ENCODE measurements around the gene DNAAF1.
A peak's percentile ranks its signal among the peaks of the same experiment; 100 is the strongest.

The DNAAF1 gene

DNA sequence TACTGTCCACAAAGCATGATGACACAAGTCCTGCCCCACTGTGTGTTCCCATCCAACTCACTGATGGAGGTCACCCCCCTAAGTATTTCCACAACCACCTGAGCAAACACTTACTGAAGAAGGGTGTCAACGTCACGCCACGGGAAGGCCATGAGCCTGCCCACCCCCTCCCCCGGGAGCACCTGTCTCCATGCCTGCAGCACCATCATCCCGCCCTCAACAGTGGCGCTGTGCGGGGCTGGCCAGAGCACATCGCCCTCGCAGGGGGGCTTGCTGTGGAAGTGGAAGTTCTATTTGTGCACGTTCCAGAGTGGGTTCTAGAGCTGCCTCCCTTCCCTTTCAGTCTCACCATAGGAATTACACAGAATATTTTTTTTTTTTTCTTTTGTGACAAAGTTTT, 24.1 kb upstream of the DNAAF1 start:
- no peak overlapping the region for H3K4me3 ChIP-seq (ENCODE audit: low read depth, low read length)

DNA sequence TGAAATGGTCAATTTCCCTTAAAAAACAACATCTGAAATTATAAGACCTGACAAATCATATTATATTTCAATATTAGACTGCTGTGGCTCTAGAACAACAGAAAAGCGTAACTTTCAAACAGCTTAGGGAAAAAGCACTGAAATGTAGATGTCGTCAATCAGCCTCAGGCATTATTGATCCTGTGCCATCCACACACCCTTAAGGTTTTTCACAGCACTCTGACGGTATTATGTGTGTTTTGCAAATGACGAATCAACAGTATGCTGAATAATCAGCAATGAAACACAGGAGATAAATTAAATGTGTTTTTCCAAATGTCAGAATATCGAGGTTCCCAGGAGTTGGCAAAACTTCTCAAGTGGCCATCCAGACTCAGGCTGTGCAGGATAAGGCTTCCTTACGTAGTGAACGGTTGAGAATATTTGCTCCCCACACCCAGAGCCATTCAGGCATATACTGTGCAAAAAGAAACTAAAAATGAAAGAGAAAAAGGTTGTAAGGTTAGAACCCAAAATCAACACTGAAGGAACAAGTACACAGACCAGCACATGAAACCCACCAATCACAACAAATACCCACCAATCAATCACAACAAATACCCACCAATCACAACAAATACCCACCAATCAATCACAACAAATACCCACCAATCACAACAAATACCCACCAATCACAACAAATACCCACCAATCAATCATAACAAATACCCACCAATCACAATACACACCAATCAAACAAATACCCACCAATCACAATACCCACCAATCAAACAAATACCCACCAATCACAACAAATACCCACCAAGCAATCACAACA, 20.6 kb upstream of the DNAAF1 start:
- no peak overlapping the region for H3K4me3 ChIP-seq (ENCODE audit: low read depth, low read length)

DNA sequence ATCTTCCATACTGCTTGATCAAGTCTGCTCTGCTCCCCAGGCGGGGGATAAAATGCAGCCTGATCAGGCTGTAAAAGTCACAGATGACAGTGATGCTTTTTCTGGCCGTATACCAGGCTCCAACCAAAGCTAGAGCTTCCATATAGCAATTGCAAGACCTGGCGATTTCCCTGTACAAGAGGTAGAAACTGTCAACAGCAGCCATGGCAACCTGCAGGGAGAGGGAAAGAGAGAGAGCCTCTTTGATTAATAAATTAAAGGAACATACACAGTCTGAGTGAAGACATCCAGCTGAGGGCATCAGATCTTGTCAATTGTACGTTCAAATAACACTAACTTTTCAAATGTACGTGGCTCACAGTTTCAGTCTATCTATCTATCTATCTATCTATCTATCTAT, 14.0 kb upstream of the DNAAF1 start:
- no peak overlapping the region for H3K4me3 ChIP-seq (ENCODE audit: low read depth, low read length)

DNA sequence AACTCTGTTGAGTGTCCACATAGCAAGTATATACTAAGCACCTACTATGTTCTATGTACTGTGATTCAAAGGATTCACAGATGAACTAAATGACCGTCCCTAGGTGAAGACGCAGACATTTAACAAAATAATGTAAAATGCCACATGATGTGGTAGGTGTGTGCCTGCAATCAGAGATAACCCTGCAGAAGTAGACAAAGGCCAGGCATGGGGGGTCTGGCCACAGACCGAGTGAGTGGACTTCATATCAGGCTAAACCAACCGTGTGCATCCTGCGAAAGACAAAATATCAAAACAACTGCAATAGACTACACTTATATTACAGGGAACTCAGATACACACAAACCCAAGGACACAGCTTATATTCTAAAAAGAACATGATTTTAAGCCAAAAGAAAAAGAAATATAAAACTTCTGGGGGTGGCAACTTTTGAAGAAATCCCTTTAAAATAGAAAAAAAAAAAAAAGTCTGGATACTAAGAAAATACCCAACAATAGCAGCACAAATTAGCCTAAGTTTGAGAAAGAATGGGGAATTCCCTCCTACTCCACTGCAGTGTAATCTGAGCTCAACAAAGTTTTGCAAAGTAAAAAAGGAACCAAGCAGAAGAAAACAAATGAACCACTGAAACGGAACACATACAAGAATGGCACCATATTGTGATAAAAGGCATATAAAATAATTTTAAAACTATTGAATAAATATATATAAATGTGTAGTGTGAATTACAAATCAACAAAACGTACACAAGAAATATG, 12.4 kb upstream of the DNAAF1 start:
- H3K4me3 ChIP-seq (ENCODE audit: low read depth, low read length): no peak overlapping the region

DNA sequence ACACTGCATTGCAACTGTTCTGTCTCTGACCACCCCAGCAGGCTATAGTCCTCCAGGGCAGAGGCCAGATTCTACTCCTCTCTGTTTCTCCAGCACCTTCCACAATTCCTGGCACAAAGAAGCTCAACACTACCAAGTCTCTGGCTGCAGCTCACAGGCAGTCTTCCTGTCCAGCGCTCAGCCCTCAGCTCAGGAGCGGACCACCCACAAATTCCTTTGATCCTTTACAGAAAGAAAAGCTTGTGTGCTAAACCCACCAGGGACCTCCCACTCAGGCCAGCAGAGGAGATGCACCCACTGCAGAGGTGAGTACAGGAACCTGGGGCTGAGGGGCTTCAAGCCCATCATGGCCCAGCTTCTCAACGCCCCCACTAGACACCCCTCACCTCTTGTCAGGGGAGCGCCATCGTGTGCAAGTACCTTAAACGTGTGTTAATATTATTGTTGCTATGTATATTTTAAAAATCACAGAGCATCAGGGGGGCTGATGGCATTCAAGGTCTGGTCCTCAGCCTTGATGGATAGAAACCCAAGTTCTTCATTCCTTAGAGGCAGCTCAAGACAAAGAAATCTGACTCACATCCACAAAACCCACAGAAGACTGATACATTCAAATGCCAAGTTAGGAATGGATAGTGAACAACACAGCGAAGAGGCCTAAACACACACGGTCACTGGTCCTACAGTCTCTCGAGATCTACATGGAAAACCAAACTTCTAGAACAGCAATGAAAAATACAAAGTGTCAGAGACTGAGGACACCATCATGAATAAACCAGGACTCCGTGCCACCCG, 8.6 kb upstream of the DNAAF1 start:
- H3K4me3 ChIP-seq (ENCODE audit: low read depth, low read length): no peak overlapping the region

DNA sequence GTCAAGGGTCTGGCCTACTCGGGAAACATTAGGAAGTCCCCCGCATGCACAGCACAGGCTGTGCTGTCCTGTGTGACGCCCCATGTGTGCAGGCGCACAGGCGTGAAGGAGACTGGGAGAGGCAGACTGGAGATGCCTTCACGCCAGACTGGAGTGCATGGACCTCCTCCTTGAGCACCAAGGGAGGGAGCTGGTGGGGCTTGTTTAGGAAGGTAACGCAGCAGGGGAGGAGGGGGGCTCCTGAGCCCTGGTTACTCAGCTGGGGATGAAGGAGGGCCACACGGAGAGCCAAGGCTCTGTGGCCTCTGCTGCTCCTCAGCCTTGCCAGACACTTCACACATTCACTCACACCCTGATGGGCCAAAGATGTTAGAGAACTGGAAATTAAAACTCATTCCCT, 7.8 kb upstream of the DNAAF1 start:
- no peak overlapping the region for H3K4me3 ChIP-seq (ENCODE audit: low read depth, low read length)

DNA sequence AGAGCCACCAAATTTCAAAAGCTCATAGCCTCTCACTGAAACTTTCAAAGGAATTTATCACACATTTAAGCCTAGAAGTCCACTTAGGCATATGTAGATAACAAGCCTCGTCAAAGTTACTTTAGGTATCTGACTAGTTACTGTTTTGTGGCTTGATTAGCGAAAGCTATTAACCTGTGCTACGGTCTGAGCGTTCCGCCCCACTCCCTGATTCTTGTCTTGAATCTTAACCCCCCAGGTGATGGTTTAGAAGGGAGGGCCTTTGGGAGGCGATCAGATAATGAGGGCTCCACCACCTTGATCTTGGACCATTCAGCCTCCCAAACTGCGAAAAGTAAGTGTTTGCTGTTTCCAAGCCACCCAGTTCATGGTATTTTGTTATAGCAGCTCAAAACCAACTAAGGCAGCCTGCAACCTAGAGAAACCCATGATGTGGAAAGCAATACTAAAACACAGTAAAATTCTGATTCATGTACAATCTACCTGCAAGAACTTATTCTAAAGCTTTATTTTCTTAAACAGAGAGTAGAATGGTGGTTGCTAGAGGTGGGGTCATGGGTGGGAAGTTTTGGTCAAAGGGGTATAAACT, 7.2 kb upstream of the DNAAF1 start:
- no peak overlapping the region for H3K4me3 ChIP-seq (ENCODE audit: low read depth, low read length)

DNA sequence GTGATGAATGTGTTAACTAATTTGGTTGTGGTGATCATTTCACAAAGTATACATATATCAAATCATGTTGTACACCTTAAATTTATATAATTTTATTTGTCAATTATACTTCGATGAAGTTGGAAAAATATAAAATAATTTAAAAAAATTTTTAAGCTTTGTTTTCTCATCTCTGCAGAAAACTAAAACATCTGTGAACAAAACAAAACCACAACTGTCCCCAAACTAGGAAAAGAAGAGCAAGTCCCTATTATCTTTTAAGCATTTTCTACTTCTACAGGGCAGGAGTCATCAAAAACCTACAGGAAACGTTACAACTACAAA, 6.6 kb upstream of the DNAAF1 start:
- H3K4me3 ChIP-seq (ENCODE audit: low read depth, low read length): no peak overlapping the region

DNA sequence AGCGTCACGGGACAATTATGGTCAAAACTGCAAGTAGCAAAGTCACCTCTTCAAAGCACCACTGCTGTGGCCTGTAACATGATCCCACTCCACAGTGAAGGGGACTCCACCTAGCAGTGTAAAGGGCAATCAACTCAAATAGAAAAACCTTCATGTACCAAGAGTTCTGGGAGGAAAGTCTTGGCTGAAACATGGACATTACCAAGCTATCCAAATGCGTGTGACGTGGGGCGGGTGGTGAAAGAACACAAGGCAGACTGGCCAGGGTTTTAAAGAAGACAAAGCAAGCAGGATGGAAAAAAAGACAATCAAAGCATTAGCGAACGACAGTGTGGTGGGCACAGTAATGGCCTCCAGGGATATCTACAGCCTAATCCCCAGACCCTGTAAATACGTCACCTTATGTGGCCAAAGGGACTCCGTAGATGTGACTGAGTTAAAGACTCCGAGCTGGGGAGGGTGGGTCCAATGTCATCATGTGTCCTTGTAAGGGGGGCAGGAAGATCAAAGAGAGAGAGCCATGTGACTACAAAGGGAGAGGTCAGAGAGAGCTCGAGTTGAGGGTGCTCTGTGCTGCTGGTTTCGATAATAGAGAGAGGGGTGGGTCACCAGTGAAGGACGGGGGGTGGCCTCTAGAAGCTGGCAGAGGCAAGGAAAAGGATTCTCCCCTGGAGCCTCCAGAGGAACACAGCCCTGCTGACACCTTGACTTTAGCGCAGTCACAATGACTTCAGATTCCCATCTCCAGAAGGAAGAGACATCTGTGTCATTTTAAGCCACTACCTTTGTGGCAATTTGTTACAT, 6.1 kb upstream of the DNAAF1 start:
- H3K4me3 ChIP-seq (ENCODE audit: low read depth, low read length): no peak overlapping the region

DNA sequence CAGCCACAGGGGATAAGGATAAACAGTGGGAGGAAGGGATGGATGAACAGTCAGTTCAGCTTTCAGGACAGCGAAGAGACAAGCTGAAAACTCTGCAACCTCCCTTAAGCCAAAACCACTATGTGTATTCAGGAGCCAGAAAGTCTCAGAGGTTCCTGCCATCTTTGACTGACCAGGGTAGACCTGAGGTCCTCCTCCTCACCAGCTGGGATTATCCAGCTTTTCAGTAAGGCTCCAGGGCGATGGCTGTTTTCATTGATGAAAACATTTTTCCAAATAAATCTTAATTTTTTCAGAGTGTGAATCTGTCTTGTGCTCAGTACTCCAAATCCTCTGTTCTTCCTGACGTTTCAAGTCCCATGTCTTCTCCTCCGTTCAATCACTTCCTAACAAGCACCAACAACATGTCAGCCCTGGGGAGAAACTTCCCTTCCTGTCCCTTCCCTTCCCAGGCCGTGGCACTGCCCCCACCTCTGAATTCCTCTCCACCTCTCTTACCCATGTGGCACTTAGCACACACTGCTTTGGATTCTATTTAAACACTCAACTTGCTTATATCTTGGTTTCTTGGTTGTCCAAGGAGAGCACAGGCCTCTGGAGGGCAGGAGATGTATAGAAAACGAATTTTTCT, 5.4 kb upstream of the DNAAF1 start:
- H3K4me3 ChIP-seq (ENCODE audit: low read depth, low read length): no peak overlapping the region

DNA sequence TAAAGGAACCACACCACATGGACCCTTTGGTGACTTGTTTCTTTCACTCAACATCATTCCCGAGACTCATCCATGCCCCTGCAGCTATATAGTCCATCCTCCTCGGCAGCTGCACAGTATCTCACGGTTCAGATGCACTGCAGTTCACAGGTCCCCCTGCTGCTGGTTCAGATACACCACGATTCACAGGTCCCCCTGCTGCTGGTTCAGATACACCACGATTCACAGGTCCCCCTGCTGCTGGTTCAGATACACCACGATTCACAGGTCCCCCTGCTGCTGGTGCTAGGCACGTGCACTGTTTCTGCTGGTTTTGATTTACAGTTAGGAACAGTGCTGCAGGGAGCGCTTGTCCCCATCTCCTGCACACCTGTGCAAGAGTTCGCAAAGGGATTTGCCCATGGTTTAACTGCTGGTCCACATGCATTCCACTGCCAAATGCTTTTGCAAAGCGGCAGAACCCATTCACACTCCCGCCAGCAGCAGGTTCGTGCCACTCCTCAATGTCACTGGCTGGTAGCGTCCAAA, 3.9 kb upstream of the DNAAF1 start:
- no peak overlapping the region for H3K4me3 ChIP-seq (ENCODE audit: low read depth, low read length)

DNA sequence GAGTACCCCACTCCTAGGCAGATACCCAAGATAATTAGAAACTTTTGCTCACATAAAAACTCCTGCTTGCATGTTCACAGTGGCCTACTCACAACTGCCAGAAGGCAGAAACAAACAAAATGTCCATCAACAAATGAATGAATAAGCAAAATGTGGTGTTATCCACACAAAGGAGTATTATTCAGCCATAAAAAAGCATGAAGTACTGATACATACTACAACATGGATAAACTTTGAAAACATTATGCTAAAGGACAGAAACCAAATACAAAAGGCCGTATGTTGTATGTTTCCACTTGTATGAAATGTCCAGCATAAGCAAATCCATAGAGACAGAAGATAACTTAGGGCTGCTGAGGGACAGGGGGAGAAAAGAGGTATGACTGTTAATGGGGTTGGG, 2.0 kb upstream of the DNAAF1 start:
- no peak overlapping the region for H3K4me3 ChIP-seq (ENCODE audit: low read depth, low read length)

DNA sequence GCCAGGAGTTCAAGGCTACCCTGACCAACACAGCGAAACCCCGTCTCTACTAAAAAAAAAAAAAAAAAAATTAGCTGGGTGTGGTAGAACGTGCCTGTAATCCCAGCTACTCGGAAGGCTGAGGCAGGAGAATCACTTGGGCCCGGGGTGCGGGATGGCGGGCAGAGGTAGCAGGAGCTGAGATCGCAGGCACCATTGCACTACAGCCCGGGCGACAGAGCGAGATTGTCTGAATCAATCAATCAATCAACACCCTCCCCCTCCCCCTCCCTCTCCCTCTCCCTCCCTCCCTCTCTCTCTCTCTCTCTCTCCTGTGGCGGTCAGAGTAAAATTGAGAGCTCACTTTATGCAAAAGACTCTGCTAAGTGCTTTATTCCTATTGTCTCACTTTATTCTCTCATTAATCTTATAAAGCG, 1.3 kb upstream of the DNAAF1 start:
- peak overlapping the region; percentile 56 for H3K4me3 ChIP-seq (ENCODE audit: low read depth, low read length)

DNA sequence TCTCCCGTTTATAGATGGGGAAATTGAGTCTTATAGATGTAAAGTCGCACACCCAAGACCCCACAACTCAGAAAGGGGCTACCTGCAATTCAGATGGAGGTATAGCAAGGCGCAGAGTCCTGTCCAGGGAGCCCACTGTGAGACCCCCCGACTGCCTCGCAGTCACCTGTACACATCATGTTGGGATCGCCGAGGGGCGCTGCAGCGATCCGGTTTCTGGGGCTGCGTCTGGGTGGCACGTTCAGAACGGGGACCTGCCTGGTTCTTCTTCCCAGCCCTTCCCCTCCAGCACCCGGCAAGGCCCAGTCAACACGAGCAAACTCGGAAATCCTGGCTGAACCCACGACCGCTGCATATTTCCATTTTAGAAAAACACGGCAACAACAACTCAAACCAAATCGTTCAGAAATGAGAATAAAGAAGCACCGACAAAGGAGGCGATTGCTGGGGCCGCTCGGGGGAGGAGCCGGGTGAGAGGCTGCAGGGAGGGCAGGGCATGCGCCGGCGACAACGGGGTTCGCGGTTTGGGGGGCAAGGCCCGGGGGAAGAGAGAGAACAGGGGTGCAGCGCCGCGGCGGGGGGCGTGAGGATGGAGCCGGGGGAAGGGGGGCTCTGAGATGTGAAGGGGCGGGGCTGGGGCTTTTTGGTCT, 774 bp upstream of the DNAAF1 start:
- H3K4me3 ChIP-seq (ENCODE audit: low read depth, low read length): peak overlapping the region; percentile 56

DNA sequence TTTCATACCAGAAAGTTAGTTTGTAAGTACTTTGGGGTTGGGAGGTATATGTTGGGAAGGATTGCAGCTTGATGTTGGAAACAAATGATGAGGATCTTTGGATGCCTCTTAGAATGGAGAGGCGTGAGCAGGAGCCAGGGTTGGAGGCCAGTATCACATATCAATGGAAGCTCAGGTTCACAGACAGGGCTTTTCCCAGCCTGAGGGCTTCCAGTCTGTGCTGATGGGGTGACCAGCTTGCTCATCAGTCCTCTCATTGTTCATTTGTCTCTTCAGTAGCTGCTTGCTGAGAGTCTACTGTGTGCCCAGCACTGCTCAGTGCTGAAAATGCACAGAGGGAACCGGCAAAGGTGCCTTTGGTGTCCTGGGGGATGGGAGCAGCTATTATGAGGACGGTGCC, 5.8 kb downstream of the DNAAF1 start:
- no peak overlapping the region for H3K4me3 ChIP-seq (ENCODE audit: low read depth, low read length)

DNA sequence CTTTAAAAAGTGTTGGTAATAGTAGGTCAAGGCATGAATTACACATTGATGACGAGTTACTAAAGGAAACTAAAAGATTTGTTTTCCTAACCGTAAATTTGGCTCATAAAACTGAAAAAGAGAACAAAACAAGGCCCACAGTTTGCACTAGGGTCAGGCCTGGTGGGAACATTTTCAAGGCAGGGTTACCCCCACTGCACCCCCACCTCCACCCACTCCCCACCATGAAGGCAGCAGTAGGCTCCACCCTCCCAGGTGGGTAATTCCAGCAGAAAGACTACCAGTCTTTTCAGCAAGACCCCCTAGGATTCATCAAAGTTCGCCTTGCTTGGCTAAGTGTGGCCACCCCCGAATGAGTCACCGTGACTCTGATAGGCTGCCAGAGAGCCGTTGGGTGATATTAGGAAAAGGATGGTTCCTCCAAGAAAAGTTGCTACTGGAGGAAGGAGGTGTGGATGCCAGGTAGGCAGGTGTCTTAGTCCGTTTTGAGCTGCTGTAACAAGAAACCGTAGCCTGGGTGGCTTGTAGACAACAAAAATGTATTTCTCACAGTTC, 8.6 kb downstream of the DNAAF1 start:
- no peak overlapping the region for H3K4me3 ChIP-seq (ENCODE audit: low read depth, low read length)

DNA sequence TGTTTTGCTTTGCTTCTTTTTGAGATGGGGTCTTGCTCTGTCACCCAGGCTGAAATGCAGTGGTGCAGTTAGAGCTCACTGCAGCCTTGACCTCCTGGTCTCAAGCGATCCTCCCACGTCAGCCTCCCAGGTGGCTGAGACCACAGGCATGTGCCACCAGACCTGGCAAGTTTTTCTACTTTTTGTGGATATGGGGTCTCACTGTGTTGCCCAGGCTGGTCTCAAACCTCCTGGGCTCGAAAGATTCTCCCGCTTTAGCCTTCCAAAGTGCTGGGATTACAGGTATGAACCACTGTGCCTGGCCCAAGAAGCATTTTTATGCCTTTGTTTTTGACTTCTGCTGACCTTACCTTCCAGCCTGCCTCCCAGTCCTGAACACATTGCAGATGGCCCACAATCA, 10.1 kb downstream of the DNAAF1 start:
- no peak overlapping the region for H3K4me3 ChIP-seq (ENCODE audit: low read depth, low read length)

DNA sequence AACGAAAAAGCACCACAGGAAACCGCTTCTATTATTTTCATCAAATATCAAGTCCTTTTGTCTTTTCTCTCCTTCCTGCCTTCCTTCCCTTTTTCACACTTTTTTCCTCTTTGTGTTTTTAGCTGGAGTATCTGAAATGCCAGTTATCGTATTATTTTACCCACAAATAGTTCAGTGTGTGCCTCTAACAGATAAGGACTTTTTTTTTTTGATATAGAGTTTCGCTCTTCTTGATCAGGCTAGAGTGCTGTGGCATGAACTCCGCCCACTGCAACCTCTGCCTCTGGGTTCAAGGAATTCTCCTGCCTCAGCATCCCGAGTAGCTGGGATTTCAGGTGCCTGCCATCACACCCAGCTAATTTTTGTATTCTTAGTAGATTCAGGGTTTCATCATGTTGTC, 10.7 kb downstream of the DNAAF1 start:
- no peak overlapping the region for H3K4me3 ChIP-seq (ENCODE audit: low read depth, low read length)

DNA sequence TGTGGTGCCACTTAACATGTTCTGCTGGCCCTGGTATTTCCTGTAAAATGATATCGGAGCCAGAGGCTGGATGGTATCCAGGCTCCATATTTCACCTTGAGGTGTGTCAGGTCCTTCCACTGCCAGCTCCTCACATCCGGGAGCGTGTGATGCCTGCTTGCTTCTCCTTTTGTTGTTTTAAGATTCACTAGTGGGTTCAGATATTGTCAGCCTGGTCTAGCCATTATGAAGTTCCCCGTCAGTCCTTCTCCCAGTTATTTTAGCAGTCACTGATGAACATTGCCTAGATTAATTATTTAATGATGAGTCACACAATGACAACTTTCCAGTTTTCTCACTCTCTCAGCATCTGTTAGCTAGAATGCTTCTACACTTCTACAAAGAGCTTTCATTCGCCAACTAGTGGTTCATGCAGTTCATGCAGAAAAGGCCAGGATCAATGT, 11.3 kb downstream of the DNAAF1 start:
- H3K4me3 ChIP-seq (ENCODE audit: low read depth, low read length): no peak overlapping the region

All from iPS-11a (cell line).